Ascending aorta (tissue), 2 donors: ENCODE measurements around the gene LCLAT1. TPM values are rescaled to one million over a fixed set of nuclear protein-coding genes. Genes with fewer than 3 reads are reported as not detected.

Source experiments
- DNase-seq, 2 donors: peaks; one replicate each; pipeline ENCODE4 v3.0.0-alpha.2; 2019; ENCODE audit warnings: low spot score in 2 of 2
- H3K27ac ChIP-seq, 2 donors: fragments of 200-600 bp; sonication (generic); one replicate each; pipeline ENCODE4 v1.5.1; 2016 to 2017; ENCODE audit warnings: mild to moderate bottlenecking in 1 of 2
- H3K27me3 ChIP-seq: fragments of 200-600 bp; sonication (generic); one replicate; pipeline ENCODE4 v1.5.1; 2017
- H3K36me3 ChIP-seq, 2 donors: fragments of 200-600 bp; sonication (generic); one replicate each; pipeline ENCODE4 v1.5.1; 2016
- H3K4me1 ChIP-seq, 2 donors: fragments of 200-600 bp; sonication (generic); one replicate each; pipeline ENCODE4 v1.5.1; 2016 to 2017; ENCODE audit warnings: mild to moderate bottlenecking in 1 of 2
- H3K4me3 ChIP-seq, 2 donors: fragments of 200-600 bp; sonication (generic); one replicate each; pipeline ENCODE4 v1.5.1; 2016 to 2017; ENCODE audit warnings: mild to moderate bottlenecking in 1 of 2
- H3K9me3 ChIP-seq, 2 donors: fragments of 200-600 bp; sonication (generic); one replicate each; pipeline ENCODE4 v1.5.1; 2016
- intact Hi-C: fragments of 100-400 bp; cut with DNase I; formaldehyde crosslinking; loops from one replicate; pipeline ENCODE4 v1.15.1; 2023
- total RNA-seq: library from RNA; depleted of rRNA; stranded (reverse); fragments of >200 nt; gene quantifications from one replicate; pipeline ENCODE4 v1.1.0, GENCODE V29; 2016
- TF ChIP-seq, protein P1 (sequence below), 3 experiments: fragments of 200-600 bp in 2 of 3; fragments of 450-650 bp in 1 of 3; sonication (generic) in 2 of 3; IDR thresholded peaks; one replicate each; pipeline ENCODE4 v1.5.1; 2016 to 2019; ENCODE audit warnings: antibody characterized with exemption in 3 of 3, mild to moderate bottlenecking in 1 of 3, moderate library complexity in 1 of 3

The LCLAT1 gene
- total RNA-seq, 1 donor from 2014 or later: 9.8 TPM

DNA sequence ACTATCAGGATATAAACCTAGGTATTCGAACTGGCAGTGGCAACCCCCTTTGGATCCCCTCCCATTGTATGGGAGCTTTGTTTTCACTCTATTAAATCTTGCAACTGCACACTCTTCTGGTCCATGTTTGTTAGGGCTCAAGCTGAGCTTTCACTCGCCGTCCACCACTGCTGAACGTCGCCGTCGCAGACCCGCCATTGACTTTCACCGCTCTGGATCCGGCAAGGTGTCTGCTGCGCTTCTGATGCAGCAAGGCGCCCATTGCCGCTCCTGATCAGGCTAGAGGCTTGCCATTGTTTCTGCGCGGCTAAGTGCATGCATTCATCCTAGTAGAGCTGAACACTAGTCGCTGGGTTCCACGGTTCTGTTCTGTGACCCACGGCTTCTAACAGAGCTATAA, 69.1 kb downstream of the LCLAT1 start:
- Histone ChIP-seq H3K27me3 (no peaks in the 10 kb centered on the region), H3K9me3 (no peaks in the 10 kb centered on the region), H3K4me1 (no peaks in the 10 kb centered on the region), H3K27ac (no peak overlapping the region), H3K4me3 (no peak overlapping the region), H3K36me3 (peaks cover 6 to 11% of the 10 kb centered on the region in 2 donors)
- no peak for DNase-seq
- TF ChIP-seq, protein P1, sequence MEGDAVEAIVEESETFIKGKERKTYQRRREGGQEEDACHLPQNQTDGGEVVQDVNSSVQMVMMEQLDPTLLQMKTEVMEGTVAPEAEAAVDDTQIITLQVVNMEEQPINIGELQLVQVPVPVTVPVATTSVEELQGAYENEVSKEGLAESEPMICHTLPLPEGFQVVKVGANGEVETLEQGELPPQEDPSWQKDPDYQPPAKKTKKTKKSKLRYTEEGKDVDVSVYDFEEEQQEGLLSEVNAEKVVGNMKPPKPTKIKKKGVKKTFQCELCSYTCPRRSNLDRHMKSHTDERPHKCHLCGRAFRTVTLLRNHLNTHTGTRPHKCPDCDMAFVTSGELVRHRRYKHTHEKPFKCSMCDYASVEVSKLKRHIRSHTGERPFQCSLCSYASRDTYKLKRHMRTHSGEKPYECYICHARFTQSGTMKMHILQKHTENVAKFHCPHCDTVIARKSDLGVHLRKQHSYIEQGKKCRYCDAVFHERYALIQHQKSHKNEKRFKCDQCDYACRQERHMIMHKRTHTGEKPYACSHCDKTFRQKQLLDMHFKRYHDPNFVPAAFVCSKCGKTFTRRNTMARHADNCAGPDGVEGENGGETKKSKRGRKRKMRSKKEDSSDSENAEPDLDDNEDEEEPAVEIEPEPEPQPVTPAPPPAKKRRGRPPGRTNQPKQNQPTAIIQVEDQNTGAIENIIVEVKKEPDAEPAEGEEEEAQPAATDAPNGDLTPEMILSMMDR (IDR thresholded peaks at IDR 0.05): no peak
- intact Hi-C loops: no loop called here

DNA sequence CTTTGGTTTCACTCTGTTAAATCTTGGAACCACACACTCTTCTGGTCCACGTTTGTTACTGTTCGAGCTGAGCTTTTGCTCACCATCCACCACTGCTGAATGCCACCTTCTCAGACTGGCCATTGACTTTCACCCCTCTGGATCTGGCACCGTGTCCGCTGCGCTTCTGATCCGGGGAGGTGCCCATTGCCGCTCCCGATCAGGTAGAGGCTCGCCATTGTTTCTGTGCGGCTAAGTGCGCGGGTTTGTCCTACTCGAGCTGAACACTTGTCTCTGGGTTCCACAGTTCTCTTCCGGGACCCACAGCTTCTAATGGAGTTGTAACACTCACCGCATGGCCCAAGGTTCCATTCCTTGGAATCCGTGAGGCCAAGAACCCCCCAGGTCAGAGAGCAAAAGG, 72.8 kb downstream of the LCLAT1 start:
- intact Hi-C loops: no loop called here
- H3K9me3 ChIP-seq: no peaks in the 10 kb centered on the region
- peaks cover 6 to 11% of the 10 kb centered on the region in 2 donors for H3K36me3 ChIP-seq
- DNase-seq: no peak
- H3K4me1 ChIP-seq: no peaks in the 10 kb centered on the region
- H3K27ac ChIP-seq: no peak overlapping the region
- TF ChIP-seq, protein P1 (IDR thresholded peaks at IDR 0.05): no peak
- H3K27me3 ChIP-seq: no peaks in the 10 kb centered on the region
- no peak overlapping the region for H3K4me3 ChIP-seq

DNA sequence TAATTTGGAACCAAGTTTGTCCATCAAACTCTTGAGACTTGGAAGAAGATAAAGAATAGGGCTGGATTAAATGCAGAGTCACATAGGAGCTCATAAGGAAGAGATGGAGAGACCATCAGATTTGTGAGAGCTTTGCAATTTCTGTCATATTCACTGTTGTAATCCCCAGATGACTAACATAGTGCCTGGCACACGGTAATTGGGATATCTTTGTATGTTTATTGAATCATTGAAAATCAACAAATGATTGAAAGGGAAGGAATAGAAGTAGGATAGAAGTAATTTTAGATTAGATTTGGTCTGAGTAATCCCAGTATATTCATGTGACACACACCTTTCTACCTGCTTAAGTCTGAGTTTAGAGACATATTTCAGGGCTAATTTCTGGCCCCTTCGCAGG, 75.4 kb downstream of the LCLAT1 start:
- DNase-seq: no peak
- H3K4me1 ChIP-seq: no peaks in the 10 kb centered on the region
- intact Hi-C loops: no loop called here
- H3K9me3 ChIP-seq: peaks cover 3 to 11% of the 10 kb centered on the region in 2 donors
- H3K4me3 ChIP-seq: no peak overlapping the region
- TF ChIP-seq, protein P1 (IDR thresholded peaks at IDR 0.05): no peak
- no peaks in the 10 kb centered on the region for H3K27me3 ChIP-seq
- H3K36me3 ChIP-seq: peaks cover 6 to 19% of the 10 kb centered on the region in 2 donors
- H3K27ac ChIP-seq: no peak overlapping the region

DNA sequence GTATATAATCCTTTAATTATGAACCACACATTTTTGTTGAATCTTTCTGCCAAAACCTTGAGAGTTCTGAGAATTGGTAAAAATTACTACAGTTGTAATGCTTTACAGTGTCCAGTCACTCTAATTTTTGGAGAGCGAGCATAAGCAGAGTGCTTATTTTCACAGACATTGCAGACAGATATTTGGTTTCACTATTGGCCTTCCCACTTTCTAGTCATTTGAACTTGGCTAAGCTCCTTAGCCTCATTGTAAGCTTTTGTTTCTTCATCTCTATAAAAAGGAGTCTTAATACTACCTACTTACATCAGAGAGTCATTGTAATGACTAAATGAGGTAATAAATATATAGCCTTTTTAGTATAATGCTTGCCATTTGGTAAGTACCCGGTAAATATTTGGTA, 80.4 kb downstream of the LCLAT1 start:
- intact Hi-C loops: no loop called here
- TF ChIP-seq, protein P1 (IDR thresholded peaks at IDR 0.05): no peak
- H3K4me1 ChIP-seq: peaks cover 0 to 9% of the 10 kb centered on the region in 2 donors
- no peak for DNase-seq
- peaks cover 0 to 7% of the 10 kb centered on the region in 2 donors for H3K36me3 ChIP-seq
- no peaks in the 10 kb centered on the region for H3K27me3 ChIP-seq
- peaks cover 3 to 11% of the 10 kb centered on the region in 2 donors for H3K9me3 ChIP-seq
- H3K4me3 ChIP-seq: no peak overlapping the region
- peak overlapping the region in 1 of 2 donors; percentile 0 for H3K27ac ChIP-seq

DNA sequence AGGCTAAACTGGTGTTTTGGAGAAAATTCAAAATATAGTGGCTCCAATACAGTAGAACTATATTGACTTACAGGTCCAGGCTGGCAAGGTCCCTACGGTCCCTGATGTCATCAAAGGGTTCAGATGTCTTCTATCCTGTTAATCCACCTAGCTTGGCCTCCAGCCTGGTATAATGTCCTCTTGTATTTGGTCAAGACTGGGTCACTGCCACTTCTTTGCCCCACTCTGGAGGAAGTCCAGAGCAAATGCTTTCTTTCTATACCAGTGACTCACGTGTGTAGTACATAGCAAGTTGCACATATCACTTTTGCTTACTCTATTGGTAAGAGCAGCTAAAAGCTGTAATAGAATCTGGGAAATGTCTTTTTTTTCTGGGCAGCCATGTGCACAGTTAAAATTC, 80.8 kb downstream of the LCLAT1 start:
- peaks cover 0 to 7% of the 10 kb centered on the region in 2 donors for H3K36me3 ChIP-seq
- H3K27ac ChIP-seq: peak overlapping the region in 1 of 2 donors; percentile 0
- peaks cover 0 to 9% of the 10 kb centered on the region in 2 donors for H3K4me1 ChIP-seq
- no peak for DNase-seq
- no peak overlapping the region for H3K4me3 ChIP-seq
- intact Hi-C loops: no loop called here
- TF ChIP-seq, protein P1 (IDR thresholded peaks at IDR 0.05): no peak
- H3K9me3 ChIP-seq: peaks cover 3 to 11% of the 10 kb centered on the region in 2 donors
- no peaks in the 10 kb centered on the region for H3K27me3 ChIP-seq

DNA sequence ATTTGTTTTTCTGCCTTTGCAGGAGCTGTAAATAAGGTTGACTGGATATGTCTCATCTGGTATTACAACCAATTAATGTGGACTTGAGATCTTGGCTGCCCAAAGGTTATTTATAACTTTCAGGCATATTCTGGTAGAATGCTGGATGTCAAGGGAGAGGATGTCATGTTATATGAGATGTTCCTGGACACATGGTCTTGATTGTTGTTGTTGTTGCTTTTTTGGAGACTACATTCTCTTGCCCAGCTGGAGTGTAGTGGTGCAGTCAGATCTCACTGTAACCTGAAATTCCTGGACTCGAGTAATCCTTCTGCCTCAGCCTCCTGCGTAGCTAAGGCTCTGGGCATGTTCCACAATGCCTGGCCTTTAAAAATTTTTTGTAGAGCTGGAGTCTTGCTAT, 83.3 kb downstream of the LCLAT1 start:
- Histone ChIP-seq H3K9me3 (peaks cover 3 to 11% of the 10 kb centered on the region in 2 donors), H3K27me3 (no peaks in the 10 kb centered on the region), H3K27ac (no peak overlapping the region), H3K4me3 (no peak overlapping the region), H3K4me1 (peaks cover 0 to 9% of the 10 kb centered on the region in 2 donors), H3K36me3 (peaks cover 3 to 22% of the 10 kb centered on the region in 2 donors)
- DNase-seq: no peak
- TF ChIP-seq, protein P1 (IDR thresholded peaks at IDR 0.05): no peak
- intact Hi-C loops: no loop called here
